BE2C (cell line): ENCODE data around the gene DOLPP1.

Experiments
- DNase-seq: peaks from one replicate; pipeline ENCODE4 v3.0.0-alpha.2; 2020
- H3K27me3 ChIP-seq: fragments of 250-450 bp; sonication (Bioruptor Pico); 2 replicates; pipeline ENCODE4 v1.5.1; 2020; ENCODE audit warnings: mild to moderate bottlenecking
- H3K36me3 ChIP-seq: fragments of 250-450 bp; sonication (Bioruptor Pico); 2 replicates; pipeline ENCODE4 v1.5.1; 2020; ENCODE audit warnings: mild to moderate bottlenecking
- H3K4me1 ChIP-seq: fragments of 250-450 bp; sonication (Bioruptor Pico); 2 replicates; pipeline ENCODE4 v1.5.1; 2020
- H3K4me3 ChIP-seq: 2 replicates; pipeline ENCODE4 v1.5.1; 2011; ENCODE audit warnings: low read depth, low read length
- H3K9me3 ChIP-seq: fragments of 250-450 bp; sonication (Bioruptor Pico); 2 replicates; pipeline ENCODE4 v1.5.1; 2020
- CTCF ChIP-seq: IDR thresholded peaks from 2 replicates; pipeline ENCODE4 v1.5.1; 2012; ENCODE audit warnings: mild to moderate bottlenecking, low read depth, low read length

DOLPP1 gene

GRCh38 chr9:129105857-129106694 lies 25.2 kb downstream of the DOLPP1 start:
- no peak for TF ChIP-seq CTCF
- Histone ChIP-seq H3K36me3 (no peaks in the 10 kb centered on the region), H3K27me3 (no peaks in the 10 kb centered on the region), H3K4me1 (peaks cover 7% of the 10 kb centered on the region), H3K9me3 (no peaks in the 10 kb centered on the region), H3K4me3 (no peak overlapping the region)
- no peak for DNase-seq

GRCh38 chr9:129107651-129108050 lies 26.7 kb downstream of the DOLPP1 start:
- Histone ChIP-seq H3K27me3 (no peaks in the 10 kb centered on the region), H3K4me3 (no peak overlapping the region), H3K36me3 (no peaks in the 10 kb centered on the region), H3K4me1 (peaks cover 6% of the 10 kb centered on the region), H3K9me3 (no peaks in the 10 kb centered on the region)
- no peak for TF ChIP-seq CTCF
- DNase-seq = no peak

- no peaks in the 10 kb centered on the region for H3K27me3 ChIP-seq
- no peak for TF ChIP-seq CTCF
- no peak overlapping the region for H3K4me3 ChIP-seq
- H3K4me1 ChIP-seq = peaks cover under 1% of the 10 kb centered on the region; the same call in 1 of the 2 replicates
- H3K9me3 ChIP-seq = no peaks in the 10 kb centered on the region
- no peak for DNase-seq
- no peaks in the 10 kb centered on the region for H3K36me3 ChIP-seq
Measured at GRCh38 chr9:129108083-129108804, 27.3 kb downstream of the DOLPP1 start.

GRCh38 chr9:129108805-129109536 lies 28.1 kb downstream of the DOLPP1 start:
- Histone ChIP-seq H3K4me3 (no peak overlapping the region), H3K9me3 (no peaks in the 10 kb centered on the region), H3K4me1 (no peaks in the 10 kb centered on the region), H3K36me3 (no peaks in the 10 kb centered on the region), H3K27me3 (no peaks in the 10 kb centered on the region)
- no peak for TF ChIP-seq CTCF
- DNase-seq = no peak

GRCh38 chr9:129109537-129109903 lies 28.6 kb downstream of the DOLPP1 start:
- peak; percentile 46 for DNase-seq
- H3K36me3 ChIP-seq = no peaks in the 10 kb centered on the region
- TF ChIP-seq CTCF = no peak

More at GRCh38 chr9:129109537-129109903, 28.6 kb downstream of the DOLPP1 start:
- H3K4me3 ChIP-seq = no peak overlapping the region
- H3K27me3 ChIP-seq = no peaks in the 10 kb centered on the region
- no peaks in the 10 kb centered on the region for H3K4me1 ChIP-seq
- no peaks in the 10 kb centered on the region for H3K9me3 ChIP-seq
